Measurements from ENCODE around the gene ITIH2. TPM values are rescaled to one million over a fixed set of nuclear protein-coding genes. Genes with fewer than 3 reads are reported as not detected.

ITIH2 gene
- total RNA-seq, 1 experiment from 2014 or later, result 1.7 TPM

DNA sequence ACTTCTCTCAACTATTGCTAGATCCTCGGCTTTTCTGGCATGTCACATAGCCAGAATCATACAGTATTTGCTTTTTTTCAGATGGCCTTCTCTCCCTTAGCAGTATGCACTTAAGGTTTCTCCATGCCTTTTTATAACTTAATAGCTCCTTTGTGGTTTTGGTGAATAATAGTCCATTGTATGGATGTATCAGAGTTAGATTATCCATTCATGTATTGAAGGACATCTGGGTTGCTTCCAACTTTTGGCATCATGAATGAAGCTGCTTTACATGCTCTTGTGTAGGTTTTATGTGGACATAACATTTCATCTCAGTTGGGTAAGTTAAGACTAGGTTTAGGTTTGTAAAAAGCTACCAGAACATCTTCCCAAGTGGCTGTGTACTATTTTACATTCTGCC, 89.4 kb downstream of the ITIH2 start:
- Mint-ChIP-seq H3K4me3 (ENCODE audit: low read depth, unreplicated experiment) (peak overlapping the region; percentile 12), H3K9me3 (ENCODE audit: low read depth, unreplicated experiment) (no peaks in the 10 kb centered on the region), H3K36me3 (ENCODE audit: insufficient read depth, unreplicated experiment) (peaks cover 27% of the 10 kb centered on the region), H3K4me1 (ENCODE audit: low read depth, unreplicated experiment) (peaks cover 69% of the 10 kb centered on the region), H3K27me3 (ENCODE audit: unreplicated experiment) (no peaks in the 10 kb centered on the region), H3K27ac (ENCODE audit: unreplicated experiment) (peak overlapping the region; percentile 44)
- TF ChIP-seq, protein P1, sequence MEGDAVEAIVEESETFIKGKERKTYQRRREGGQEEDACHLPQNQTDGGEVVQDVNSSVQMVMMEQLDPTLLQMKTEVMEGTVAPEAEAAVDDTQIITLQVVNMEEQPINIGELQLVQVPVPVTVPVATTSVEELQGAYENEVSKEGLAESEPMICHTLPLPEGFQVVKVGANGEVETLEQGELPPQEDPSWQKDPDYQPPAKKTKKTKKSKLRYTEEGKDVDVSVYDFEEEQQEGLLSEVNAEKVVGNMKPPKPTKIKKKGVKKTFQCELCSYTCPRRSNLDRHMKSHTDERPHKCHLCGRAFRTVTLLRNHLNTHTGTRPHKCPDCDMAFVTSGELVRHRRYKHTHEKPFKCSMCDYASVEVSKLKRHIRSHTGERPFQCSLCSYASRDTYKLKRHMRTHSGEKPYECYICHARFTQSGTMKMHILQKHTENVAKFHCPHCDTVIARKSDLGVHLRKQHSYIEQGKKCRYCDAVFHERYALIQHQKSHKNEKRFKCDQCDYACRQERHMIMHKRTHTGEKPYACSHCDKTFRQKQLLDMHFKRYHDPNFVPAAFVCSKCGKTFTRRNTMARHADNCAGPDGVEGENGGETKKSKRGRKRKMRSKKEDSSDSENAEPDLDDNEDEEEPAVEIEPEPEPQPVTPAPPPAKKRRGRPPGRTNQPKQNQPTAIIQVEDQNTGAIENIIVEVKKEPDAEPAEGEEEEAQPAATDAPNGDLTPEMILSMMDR (IDR thresholded peaks at IDR 0.05; ENCODE audit: unreplicated experiment), result no peak
- CTCF ChIA-PET, result interaction anchor here (0.6 to 1.1 kb wide), 4 partner anchors 25 to 267 kb away, joined by 3 to 7 read pairs (median 4); partner anchors contain the start of gene TAF3
- intact Hi-C loops (cut with micrococcal nuclease; ENCODE audit: unreplicated experiment), result no loop called here
- no peak for DNase-seq
- no TSS peak for BruUV-seq (replicated peaks)

DNA sequence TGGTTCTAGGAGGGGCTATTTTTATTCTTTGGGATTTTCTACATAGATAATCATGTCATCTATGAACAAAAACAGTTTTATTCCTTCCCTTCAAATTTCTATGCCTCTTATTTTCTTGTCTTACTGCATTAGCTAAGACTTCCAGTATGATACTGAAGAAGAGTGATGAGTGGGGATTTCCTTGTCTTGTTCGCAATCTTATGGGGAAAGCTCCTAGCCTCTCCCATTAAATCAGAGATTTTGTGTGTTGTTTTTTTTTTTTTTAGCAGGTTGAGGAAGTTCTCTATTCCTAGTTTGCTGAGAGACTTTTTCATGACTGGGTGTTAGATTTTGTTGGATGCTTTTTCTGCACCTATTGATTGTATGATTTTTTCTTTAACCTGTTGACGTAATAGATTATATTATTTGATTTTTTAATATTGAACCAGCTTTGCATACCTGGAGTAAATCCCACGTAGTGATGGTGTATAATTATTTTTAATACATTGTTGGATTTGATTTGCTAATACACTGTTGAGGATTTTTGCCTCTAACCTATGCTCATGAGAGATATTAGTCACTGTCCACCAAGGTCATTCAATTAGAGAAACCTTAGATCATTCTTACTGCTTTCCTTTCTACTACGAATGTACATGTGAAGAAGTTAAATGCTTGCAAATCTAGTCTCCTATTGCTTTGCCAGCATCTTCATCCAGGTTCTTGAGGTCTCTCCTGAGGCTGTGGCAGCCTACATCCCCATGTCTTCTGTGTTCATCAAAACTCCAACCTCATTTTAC, 91.3 kb downstream of the ITIH2 start:
- H3K27ac Mint-ChIP-seq (ENCODE audit: unreplicated experiment), result peak overlapping the region; percentile 6
- CTCF ChIA-PET, result interaction anchor here (0.7 kb wide), 1 partner anchor 282 kb away, joined by 3 read pairs; no protein-coding TSS in a partner anchor
- H3K4me3 Mint-ChIP-seq (ENCODE audit: low read depth, unreplicated experiment), result no peak overlapping the region
- DNase-seq, result no peak
- no peaks in the 10 kb centered on the region for H3K27me3 Mint-ChIP-seq (ENCODE audit: unreplicated experiment)
- no peaks in the 10 kb centered on the region for H3K9me3 Mint-ChIP-seq (ENCODE audit: low read depth, unreplicated experiment)
- peaks cover 40% of the 10 kb centered on the region for H3K36me3 Mint-ChIP-seq (ENCODE audit: insufficient read depth, unreplicated experiment)
- TF ChIP-seq, protein P1 (IDR thresholded peaks at IDR 0.05; ENCODE audit: unreplicated experiment), result no peak
- intact Hi-C loops (cut with micrococcal nuclease; ENCODE audit: unreplicated experiment), result no loop called here
- no TSS peak for BruUV-seq (replicated peaks)
- peaks cover 73% of the 10 kb centered on the region for H3K4me1 Mint-ChIP-seq (ENCODE audit: low read depth, unreplicated experiment)

- CTCF ChIA-PET, result no interaction called here
- H3K36me3 Mint-ChIP-seq (ENCODE audit: insufficient read depth, unreplicated experiment), result peaks cover 47% of the 10 kb centered on the region
- no peaks in the 10 kb centered on the region for H3K9me3 Mint-ChIP-seq (ENCODE audit: low read depth, unreplicated experiment)
- no peak overlapping the region for H3K4me3 Mint-ChIP-seq (ENCODE audit: low read depth, unreplicated experiment)
- H3K4me1 Mint-ChIP-seq (ENCODE audit: low read depth, unreplicated experiment), result peaks cover 63% of the 10 kb centered on the region
- H3K27ac Mint-ChIP-seq (ENCODE audit: unreplicated experiment), result peak overlapping the region; percentile 6
- intact Hi-C loops (cut with micrococcal nuclease; ENCODE audit: unreplicated experiment), result loop anchor here (2.0 kb wide), 1 partner anchor 23 kb away; the partner anchor contains the start of gene TAF3
- no TSS peak for BruUV-seq (replicated peaks)
- H3K27me3 Mint-ChIP-seq (ENCODE audit: unreplicated experiment), result no peaks in the 10 kb centered on the region
- no peak for DNase-seq
- TF ChIP-seq, protein P1 (IDR thresholded peaks at IDR 0.05; ENCODE audit: unreplicated experiment), result no peak
Measured at GRCh38 chr10:7795605-7796004, 92.5 kb downstream of the ITIH2 start.

- BruUV-seq (replicated peaks), result no TSS peak
- H3K4me3 Mint-ChIP-seq (ENCODE audit: low read depth, unreplicated experiment), result no peak overlapping the region
- DNase-seq, result peak; percentile 54
- peaks cover 45% of the 10 kb centered on the region for H3K4me1 Mint-ChIP-seq (ENCODE audit: low read depth, unreplicated experiment)
- H3K9me3 Mint-ChIP-seq (ENCODE audit: low read depth, unreplicated experiment), result no peaks in the 10 kb centered on the region
- no peaks in the 10 kb centered on the region for H3K27me3 Mint-ChIP-seq (ENCODE audit: unreplicated experiment)
- CTCF ChIA-PET, result interaction anchor here (0.8 to 2.0 kb wide), 2 partner anchors 10 to 111 kb away, joined by 3 to 6 read pairs; partner anchors contain the start of genes ATP5F1C and KIN
- intact Hi-C loops (cut with micrococcal nuclease; ENCODE audit: unreplicated experiment), result loop anchor here (2.0 kb wide), 1 partner anchor 21 kb away; the partner anchor contains the start of gene TAF3
- H3K36me3 Mint-ChIP-seq (ENCODE audit: insufficient read depth, unreplicated experiment), result peaks cover 52% of the 10 kb centered on the region
- peak overlapping the region; percentile 60 for H3K27ac Mint-ChIP-seq (ENCODE audit: unreplicated experiment)
- TF ChIP-seq, protein P1 (IDR thresholded peaks at IDR 0.05; ENCODE audit: unreplicated experiment), result no peak
Measured at GRCh38 chr10:7797582-7797981, 94.5 kb downstream of the ITIH2 start.

Other genes starting within 250 kb of the ITIH2 start
- 2.0 and 5.2 TPM in 2 replicates for gene ITIH5, start 36.4 kb upstream of the ITIH2 start, total RNA-seq (2022)
- gene KIN, start 84.7 kb downstream of the ITIH2 start, total RNA-seq (2022), result 15.0 and 16.2 TPM in 2 replicates
- 312 and 373 TPM in 2 replicates for gene ATP5F1C, start 84.9 kb downstream of the ITIH2 start, total RNA-seq (2022)
- gene TAF3, start 115.2 kb downstream of the ITIH2 start, total RNA-seq (2022), result 12.7 and 14.5 TPM in 2 replicates